Astrocyte (in vitro differentiated cells and primary cell): ENCODE results near the gene SPTLC2. TPM values are rescaled to one million over a fixed set of nuclear protein-coding genes. Genes with fewer than 3 reads are reported as not detected.
"Not testable (repeated sequence)": the region's sequence is repeated elsewhere in the genome, so short reads cannot be mapped to it uniquely, and the experiment has no call there.

ENCODE experiments used
- DNase-seq: peaks from one replicate; pipeline ENCODE4 v3.0.0-alpha.2; 2010; ENCODE audit warnings: low read depth
- FAIRE-seq: peaks from 2 replicates; lab custom pipeline; 2011; peaks lifted over from hg19 to GRCh38; lab: Jason Lieb, UNC
- H2AFZ ChIP-seq: 2 replicates; pipeline ENCODE4 v1.6.0; 2012; ENCODE audit warnings: low read depth, low read length, inconsistent platforms
- H3K27ac ChIP-seq: 2 replicates; pipeline ENCODE4 v1.5.1; 2011; ENCODE audit warnings: low read depth, low read length, inconsistent platforms
- H3K27me3 ChIP-seq: 2 replicates; pipeline ENCODE4 v1.6.0; 2011; ENCODE audit warnings: low read length, inconsistent platforms; ENCODE audit not compliant: insufficient read depth
- H3K36me3 ChIP-seq: 2 replicates; pipeline ENCODE4 v1.5.1; 2011; ENCODE audit warnings: low read length, inconsistent platforms; ENCODE audit not compliant: insufficient read depth
- H3K4me1 ChIP-seq: 2 replicates; pipeline ENCODE4 v1.5.1; 2011; ENCODE audit warnings: low read length, inconsistent platforms; ENCODE audit not compliant: insufficient read depth
- H3K4me2 ChIP-seq: 2 replicates; pipeline ENCODE4 v1.6.0; 2012; ENCODE audit warnings: low read length, inconsistent platforms
- H3K4me3 ChIP-seq: 2 replicates; pipeline ENCODE4 v1.5.1; 2011; ENCODE audit warnings: low read depth, mild to moderate bottlenecking, low read length, inconsistent platforms; ENCODE audit not compliant: insufficient read depth
- H3K79me2 ChIP-seq: 2 replicates; pipeline ENCODE4 v1.6.0; 2012; ENCODE audit warnings: mild to moderate bottlenecking, low read length, inconsistent platforms; ENCODE audit not compliant: insufficient read depth
- H3K9ac ChIP-seq: 2 replicates; pipeline ENCODE4 v1.6.0; 2012; ENCODE audit warnings: mild to moderate bottlenecking, low read length, inconsistent platforms
- H3K9me3 ChIP-seq: 2 replicates; pipeline ENCODE4 v1.5.1; 2012; ENCODE audit warnings: low read depth, mild to moderate bottlenecking, low read length, inconsistent platforms; ENCODE audit not compliant: insufficient read depth
- H4K20me1 ChIP-seq: 2 replicates; pipeline ENCODE4 v1.6.0; 2012; ENCODE audit warnings: low read length, inconsistent platforms; ENCODE audit not compliant: insufficient read depth
- H3K27ac Mint-ChIP-seq: one replicate; pipeline ENCODE4 v1.8.0; 2021; ENCODE audit warnings: mild to moderate bottlenecking, mixed read lengths; ENCODE audit not compliant: unreplicated experiment
- H3K27me3 Mint-ChIP-seq: one replicate; pipeline ENCODE4 v1.8.0; 2021; ENCODE audit warnings: low read depth, mixed read lengths; ENCODE audit not compliant: unreplicated experiment
- H3K36me3 Mint-ChIP-seq: one replicate; pipeline ENCODE4 v1.8.0; 2021; ENCODE audit warnings: low read depth, mixed read lengths; ENCODE audit not compliant: unreplicated experiment
- H3K4me1 Mint-ChIP-seq: one replicate; pipeline ENCODE4 v1.8.0; 2021; ENCODE audit warnings: low read depth, mixed read lengths; ENCODE audit not compliant: unreplicated experiment
- H3K4me3 Mint-ChIP-seq: one replicate; pipeline ENCODE4 v1.8.0; 2021; ENCODE audit warnings: mild to moderate bottlenecking, moderate library complexity, mixed read lengths; ENCODE audit not compliant: unreplicated experiment
- H3K9me3 Mint-ChIP-seq: one replicate; pipeline ENCODE4 v1.8.0; 2021; ENCODE audit warnings: mild to moderate bottlenecking, mixed read lengths; ENCODE audit not compliant: unreplicated experiment
- CTCF ChIP-seq: IDR thresholded peaks from 2 replicates; pipeline ENCODE4 v1.5.1; 2011; ENCODE audit warnings: low read depth, mild to moderate bottlenecking, inconsistent platforms, low read length, moderate library complexity; ENCODE audit not compliant: insufficient read depth
- EZH2 ChIP-seq: IDR thresholded peaks from 2 replicates; pipeline ENCODE4 v1.6.1; 2012; ENCODE audit warnings: mild to moderate bottlenecking, low read length, inconsistent platforms; ENCODE audit not compliant: insufficient read depth
- total RNA-seq: library from RNA; stranded (reverse); gene quantifications from 2 replicates; pipeline ENCODE4 v1.2.1, GENCODE V29; 2021

SPTLC2 gene
- total RNA-seq, 1 donor from 2014 or later = 51.2 TPM

DNA sequence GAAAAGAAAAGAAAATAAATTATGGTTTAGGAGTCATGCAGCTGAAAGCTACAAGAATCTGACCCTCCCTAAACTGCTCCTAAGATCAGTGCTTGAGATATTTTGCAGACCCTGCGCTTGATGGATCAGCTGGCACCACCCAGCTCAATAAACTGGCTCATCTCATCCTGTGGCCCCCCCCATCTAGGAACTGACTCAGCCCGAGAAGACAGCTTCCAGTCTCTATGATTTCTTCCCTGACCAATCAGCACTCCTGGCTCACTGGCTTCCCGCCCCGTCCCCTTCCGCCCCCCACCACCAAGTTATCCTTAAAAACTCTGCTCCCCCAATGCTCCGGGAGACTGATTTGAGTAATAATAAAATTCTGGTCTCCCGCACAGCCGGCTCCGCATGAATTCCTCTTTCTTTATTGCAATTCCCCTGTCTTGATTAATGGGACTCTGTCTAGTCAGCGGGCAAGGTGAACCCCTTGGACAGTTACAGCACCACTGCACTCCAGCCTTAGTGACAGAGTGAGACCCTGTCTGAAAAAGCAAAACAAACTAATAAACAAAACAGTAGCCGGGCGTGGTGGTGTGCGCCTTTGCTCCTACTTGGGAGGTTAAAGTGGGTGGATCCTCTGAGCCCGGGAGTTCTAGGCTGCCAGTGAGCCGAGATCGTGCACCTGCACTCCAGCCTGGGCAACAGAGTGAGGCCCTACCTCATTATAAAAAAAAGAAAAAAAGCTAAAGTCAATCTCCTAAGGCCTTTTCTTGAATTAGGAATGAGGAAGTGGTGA lies 24.5 kb upstream of the SPTLC2 start:
- H3K27me3 ChIP-seq = no peaks in the 10 kb centered on the region
- H3K4me1 Mint-ChIP-seq = peaks cover 9% of the 10 kb centered on the region
- TF ChIP-seq EZH2 (no peak), CTCF (no peak)
- no peaks in the 10 kb centered on the region for H3K36me3 ChIP-seq
- DNase-seq = no peak
- peak overlapping the region; percentile 76 for H3K4me2 ChIP-seq
- peak overlapping the region; percentile 64 for H3K9ac ChIP-seq
- FAIRE-seq = no peak
- no peaks in the 10 kb centered on the region for H3K9me3 ChIP-seq
- no peak overlapping the region for H3K27ac ChIP-seq
- H3K4me1 ChIP-seq = peaks cover 25% of the 10 kb centered on the region
- no peaks in the 10 kb centered on the region for H4K20me1 ChIP-seq
- peaks cover 3% of the 10 kb centered on the region for H3K9me3 Mint-ChIP-seq
- no peaks in the 10 kb centered on the region for H3K79me2 ChIP-seq
- no peaks in the 10 kb centered on the region for H3K36me3 Mint-ChIP-seq
- peak overlapping the region; percentile 94 for H2AFZ ChIP-seq
- no peaks in the 10 kb centered on the region for H3K27me3 Mint-ChIP-seq
- no peak overlapping the region for H3K4me3 ChIP-seq
- peak overlapping the region; percentile 50 for H3K27ac Mint-ChIP-seq
- H3K4me3 Mint-ChIP-seq = no peak overlapping the region

- no peak overlapping the region for H3K4me3 Mint-ChIP-seq
- Histone ChIP-seq H3K4me3 (no peak overlapping the region), H3K9me3 (no peaks in the 10 kb centered on the region), H3K4me2 (peak overlapping the region; percentile 75), H3K27me3 (no peaks in the 10 kb centered on the region), H3K27ac (peak overlapping the region; percentile 95), H3K36me3 (no peaks in the 10 kb centered on the region), H4K20me1 (no peaks in the 10 kb centered on the region), H3K4me1 (peaks cover 25% of the 10 kb centered on the region), H3K9ac (peak overlapping the region; percentile 72), H2AFZ (peak overlapping the region; percentile 24), H3K79me2 (no peaks in the 10 kb centered on the region)
- H3K9me3 Mint-ChIP-seq = peaks cover 15% of the 10 kb centered on the region
- no peaks in the 10 kb centered on the region for H3K36me3 Mint-ChIP-seq
- no peaks in the 10 kb centered on the region for H3K27me3 Mint-ChIP-seq
- H3K4me1 Mint-ChIP-seq = peaks cover 9% of the 10 kb centered on the region
- no peak for TF ChIP-seq CTCF
- no peak for TF ChIP-seq EZH2
- H3K27ac Mint-ChIP-seq = peak overlapping the region; percentile 87
- FAIRE-seq (peak; percentile 39), DNase-seq (peak; percentile 94)
These were observed 22.3 kb upstream of the SPTLC2 start for GRCh38 chr14:77638771-77639171.

GRCh38 chr14:77635869-77636268 lies 19.4 kb upstream of the SPTLC2 start:
- not testable (repeated sequence) for H2AFZ ChIP-seq, H3K36me3 ChIP-seq, H3K27me3 ChIP-seq, H3K4me3 Mint-ChIP-seq, H3K4me3 ChIP-seq, H3K9me3 ChIP-seq, H3K79me2 ChIP-seq, H3K27ac ChIP-seq, FAIRE-seq, H3K27ac Mint-ChIP-seq, H4K20me1 ChIP-seq, H3K27me3 Mint-ChIP-seq, H3K36me3 Mint-ChIP-seq, H3K4me1 Mint-ChIP-seq, DNase-seq, H3K9ac ChIP-seq, H3K4me2 ChIP-seq
- H3K9me3 Mint-ChIP-seq = peaks cover 23% of the 10 kb centered on the region
- peaks cover 12% of the 10 kb centered on the region for H3K4me1 ChIP-seq

DNA sequence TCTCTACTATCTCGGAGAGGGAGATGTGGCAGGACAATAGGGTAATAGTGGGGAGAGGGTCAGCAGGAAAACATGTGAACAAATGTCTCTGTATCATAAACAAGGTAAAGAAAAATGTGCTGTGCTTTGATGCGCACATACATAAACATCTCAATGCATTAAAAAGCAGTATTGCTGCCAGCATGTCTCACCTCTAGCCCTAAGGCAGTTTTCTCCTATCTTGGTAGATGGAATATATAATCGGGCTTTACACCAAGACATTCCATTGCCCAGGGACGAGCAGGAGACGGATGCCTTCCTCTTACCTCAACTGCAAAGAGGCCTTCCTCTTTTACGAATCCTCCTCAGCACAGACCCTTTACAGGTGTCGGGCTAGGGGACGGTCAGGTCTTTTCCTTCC lies 19.0 kb upstream of the SPTLC2 start:
- H2AFZ ChIP-seq, H3K27ac Mint-ChIP-seq, H3K4me3 Mint-ChIP-seq, H3K9ac ChIP-seq, H3K4me3 ChIP-seq, H3K36me3 Mint-ChIP-seq, H3K9me3 ChIP-seq, H3K36me3 ChIP-seq, H4K20me1 ChIP-seq, H3K27ac ChIP-seq, H3K4me1 Mint-ChIP-seq, DNase-seq, H3K27me3 ChIP-seq, H3K27me3 Mint-ChIP-seq, FAIRE-seq, H3K79me2 ChIP-seq, H3K4me2 ChIP-seq: not testable (repeated sequence)
- peaks cover 12% of the 10 kb centered on the region for H3K4me1 ChIP-seq
- peaks cover 23% of the 10 kb centered on the region for H3K9me3 Mint-ChIP-seq
